22Rv1 (cell line): ENCODE results near the gene MEI4.

Experiments used
- H3K27ac ChIP-seq: fragments of 450-650 bp; 2 replicates; pipeline ENCODE4 v1.5.1; 2017
- CTCF ChIP-seq: fragments of 450-650 bp; IDR thresholded peaks from 2 replicates; pipeline ENCODE4 v1.5.1; 2017; ENCODE audit warnings: mild to moderate bottlenecking
- ZFX ChIP-seq: fragments of 450-650 bp; IDR thresholded peaks from 2 replicates; pipeline ENCODE4 v1.6.1; 2017; ENCODE audit warnings: antibody characterized with exemption, borderline replicate concordance

MEI4 gene

GRCh38 chr6:77965449-77965848 lies 312.6 kb downstream of the MEI4 start:
- TF ChIP-seq CTCF, result no peak
- no peak for TF ChIP-seq ZFX
- H3K27ac ChIP-seq, result no peak overlapping the region

GRCh38 chr6:77972334-77972733 lies 319.5 kb downstream of the MEI4 start:
- no peak for TF ChIP-seq CTCF
- no peak for TF ChIP-seq ZFX

More at GRCh38 chr6:77972334-77972733, 319.5 kb downstream of the MEI4 start:
- H3K27ac ChIP-seq, result no peak overlapping the region
